ENCODE data around the gene DDX56. TPM values are rescaled to one million over a fixed set of nuclear protein-coding genes. Genes with fewer than 3 reads are reported as not detected.

DDX56 gene
- total and polyA plus RNA-seq, 2 of the 4 experiments (the other 2 are of a cell fraction): 59.4 to 67.7 TPM

- H3K27ac ChIP-seq (ENCODE audit: insufficient read depth, low read length): no peak overlapping the region
- ATAC-seq (ENCODE audit: low read depth) (no peak), DNase-seq (no peak)
- H4K20me1 ChIP-seq (ENCODE audit: insufficient read depth, low read length): no peaks in the 10 kb centered on the region
- POLR2A ChIA-PET (ENCODE audit: unreplicated experiment): no interaction called here
- H3K56ac ChIP-seq (ENCODE audit: extremely low read depth, insufficient read depth, low read length): no peak overlapping the region
- H3K9me1 ChIP-seq (ENCODE audit: insufficient read depth, low read length): no peaks in the 10 kb centered on the region
- peaks cover 3% of the 10 kb centered on the region for H3K27me3 ChIP-seq (ENCODE audit: control insufficient read depth, insufficient read depth, low read length)
- peaks cover 6 to 8% of the 10 kb centered on the region in 2 experiments; a peak in 3 of 4 replicates for H3K79me1 ChIP-seq (ENCODE audit: low read depth in 1 of 2, low read length in 2 of 2)
- no peak for TF ChIP-seq CHD1 (IDR thresholded peaks at IDR 0.05; ENCODE audit: low read depth, low read length)
- TF ChIP-seq RAD21 (IDR thresholded peaks at IDR 0.05; ENCODE audit: low read length): no peak
- no peak for TF ChIP-seq MXI1 (IDR thresholded peaks at IDR 0.05; ENCODE audit: borderline replicate concordance, low read depth, low read length)
- no peak for TF ChIP-seq RCOR1 (IDR thresholded peaks at IDR 0.05; ENCODE audit: insufficient replicate concordance, low read length)
- no peak for TF ChIP-seq NFE2L2 (IDR thresholded peaks at IDR 0.05; ENCODE audit: low read depth, low read length)
- TF ChIP-seq SMC3 (IDR thresholded peaks at IDR 0.05; ENCODE audit: low read depth, low read length): no peak
- TF ChIP-seq MAZ (IDR thresholded peaks at IDR 0.05; ENCODE audit: borderline replicate concordance, low read depth, low read length): no peak
- no peak for TF ChIP-seq POLR2A (IDR thresholded peaks at IDR 0.05; ENCODE audit: low read depth, low read length)
- TF ChIP-seq BHLHE40 (IDR thresholded peaks at IDR 0.05; ENCODE audit: low read depth, low read length): no peak
- TF ChIP-seq, protein P1, sequence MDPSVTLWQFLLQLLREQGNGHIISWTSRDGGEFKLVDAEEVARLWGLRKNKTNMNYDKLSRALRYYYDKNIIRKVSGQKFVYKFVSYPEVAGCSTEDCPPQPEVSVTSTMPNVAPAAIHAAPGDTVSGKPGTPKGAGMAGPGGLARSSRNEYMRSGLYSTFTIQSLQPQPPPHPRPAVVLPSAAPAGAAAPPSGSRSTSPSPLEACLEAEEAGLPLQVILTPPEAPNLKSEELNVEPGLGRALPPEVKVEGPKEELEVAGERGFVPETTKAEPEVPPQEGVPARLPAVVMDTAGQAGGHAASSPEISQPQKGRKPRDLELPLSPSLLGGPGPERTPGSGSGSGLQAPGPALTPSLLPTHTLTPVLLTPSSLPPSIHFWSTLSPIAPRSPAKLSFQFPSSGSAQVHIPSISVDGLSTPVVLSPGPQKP (IDR thresholded peaks at IDR 0.05; ENCODE audit: borderline replicate concordance, low read depth, low read length): no peak
- no peak for TF ChIP-seq RFX5 (IDR thresholded peaks at IDR 0.05; ENCODE audit: low read depth, low read length)
- no peak overlapping the region for H2BK120ac ChIP-seq (ENCODE audit: low read depth, low read length)
- H3K23ac ChIP-seq (ENCODE audit: low read depth, low read length): no peak overlapping the region
- no peak overlapping the region for H2BK5ac ChIP-seq (ENCODE audit: low read depth, low read length, poor library complexity, severe bottlenecking)
- in situ Hi-C loops (cut with MboI; ENCODE audit: low sequenced_read_pairs) (no loop called here), dilution Hi-C loops (cut with HindIII; ENCODE audit: low sequenced_read_pairs, unreplicated experiment) (no loop called here), intact Hi-C loops (cut with micrococcal nuclease) (no loop called here)
- H4K5ac ChIP-seq (ENCODE audit: low read depth, low read length): no peak overlapping the region
- no peak overlapping the region for H3K4me3 ChIP-seq (ENCODE audit: insufficient read depth, low read depth, low read length)
- no peak overlapping the region for H3K4ac ChIP-seq (ENCODE audit: low read depth, low read length)
- H2BK20ac ChIP-seq (ENCODE audit: low read depth, low read length): no peak overlapping the region
- BruUV-seq (replicated peaks): no TSS peak
- H4K8ac ChIP-seq (ENCODE audit: low read depth in 2 of 2, low read length in 2 of 2): no peak overlapping the region
- CTCF ChIA-PET: no interaction called here
- no CpG with 5 or more reads among the region's 1 CpG for WGBS, 2 experiments (ENCODE audit: extremely low coverage in 2 of 2, insufficient read length in 1 of 2)
- no peak overlapping the region for H2AK9ac ChIP-seq (replicated peaks; ENCODE audit: low read depth, low read length, poor library complexity)
- H2AFZ ChIP-seq (replicated peaks; ENCODE audit: low read length, poor library complexity): no peak overlapping the region
- no peak overlapping the region for H3K9ac ChIP-seq (ENCODE audit: low read depth, low read length)
- no peak overlapping the region for H3K14ac ChIP-seq (replicated peaks; ENCODE audit: low read depth, low read length)
- no peak overlapping the region for H3K4me2 ChIP-seq (ENCODE audit: low read depth, low read length)
- H3K36me3 ChIP-seq (ENCODE audit: control insufficient read depth, insufficient read depth, low read length): no peaks in the 10 kb centered on the region
- no peak overlapping the region for H3K18ac ChIP-seq (ENCODE audit: low read depth, low read length)
- no peak overlapping the region for H2BK15ac ChIP-seq (ENCODE audit: low read depth, low read length)
- no peaks in the 10 kb centered on the region for H3K4me1 ChIP-seq (ENCODE audit: control insufficient read depth, insufficient read depth, low read length)
- no peak overlapping the region for H4K91ac ChIP-seq (ENCODE audit: insufficient read depth, low read depth, low read length)
- no peak overlapping the region for H2AK5ac ChIP-seq (ENCODE audit: low read depth, low read length)
- H3K9me3 ChIP-seq (ENCODE audit: control insufficient read depth, insufficient read depth, low read length): no peaks in the 10 kb centered on the region
Measured at GRCh38 chr7:44602576-44602910, 28.8 kb upstream of the DDX56 start.
